Glutamatergic neuron (in vitro differentiated cells): ENCODE measurements around the gene ANTXRL. TPM values are rescaled to one million over a fixed set of nuclear protein-coding genes. Genes with fewer than 3 reads are reported as not detected.

Source experiments
- DNase-seq: peaks from one replicate; pipeline ENCODE4 v3.0.0; 2022
- H3K27ac Mint-ChIP-seq: one replicate; pipeline ENCODE4 v1.8.0; 2020; ENCODE audit warnings: mild to moderate bottlenecking, mixed read lengths, inconsistent platforms; ENCODE audit not compliant: unreplicated experiment
- H3K27me3 Mint-ChIP-seq: one replicate; pipeline ENCODE4 v1.8.0; 2020; ENCODE audit warnings: mild to moderate bottlenecking, moderate library complexity, mixed read lengths, inconsistent platforms; ENCODE audit not compliant: unreplicated experiment
- H3K36me3 Mint-ChIP-seq: one replicate; pipeline ENCODE4 v1.8.0; 2020; ENCODE audit warnings: mild to moderate bottlenecking, mixed read lengths, inconsistent platforms; ENCODE audit not compliant: unreplicated experiment
- H3K4me1 Mint-ChIP-seq: one replicate; pipeline ENCODE4 v1.8.0; 2020; ENCODE audit warnings: mild to moderate bottlenecking, low read depth, mixed read lengths, inconsistent platforms; ENCODE audit not compliant: unreplicated experiment
- H3K4me3 Mint-ChIP-seq: one replicate; pipeline ENCODE4 v1.8.0; 2020; ENCODE audit warnings: mild to moderate bottlenecking, mixed read lengths, inconsistent platforms; ENCODE audit not compliant: unreplicated experiment
- H3K9me3 Mint-ChIP-seq: one replicate; pipeline ENCODE4 v1.8.0; 2020; ENCODE audit warnings: mild to moderate bottlenecking, moderate library complexity, mixed read lengths, inconsistent platforms; ENCODE audit not compliant: unreplicated experiment
- total RNA-seq: library from RNA; stranded (reverse); fragmentation: NEBNext Ultra II Directional; extraction: Animal tissue kit (Norgen Biotek cat#: 25700); gene quantifications from one replicate; pipeline ENCODE4 v1.2.1, GENCODE V29; 2021; ENCODE audit not compliant: unreplicated experiment
- TF ChIP-seq, protein P1 (sequence below): fragments of 200-600 bp; sonication (generic); IDR thresholded peaks from one replicate; pipeline ENCODE4 v1.5.0; 2021; ENCODE audit not compliant: partially characterized antibody, unreplicated experiment

The ANTXRL gene
- total RNA-seq, 1 donor from 2014 or later = not detected

GRCh38 chr10:46285966-46286620 is 704 bp upstream of the ANTXRL start:
- no peak for DNase-seq
- H3K9me3 Mint-ChIP-seq = peaks cover 5% of the 10 kb centered on the region
- no peak overlapping the region for H3K4me3 Mint-ChIP-seq
- TF ChIP-seq, protein P1, sequence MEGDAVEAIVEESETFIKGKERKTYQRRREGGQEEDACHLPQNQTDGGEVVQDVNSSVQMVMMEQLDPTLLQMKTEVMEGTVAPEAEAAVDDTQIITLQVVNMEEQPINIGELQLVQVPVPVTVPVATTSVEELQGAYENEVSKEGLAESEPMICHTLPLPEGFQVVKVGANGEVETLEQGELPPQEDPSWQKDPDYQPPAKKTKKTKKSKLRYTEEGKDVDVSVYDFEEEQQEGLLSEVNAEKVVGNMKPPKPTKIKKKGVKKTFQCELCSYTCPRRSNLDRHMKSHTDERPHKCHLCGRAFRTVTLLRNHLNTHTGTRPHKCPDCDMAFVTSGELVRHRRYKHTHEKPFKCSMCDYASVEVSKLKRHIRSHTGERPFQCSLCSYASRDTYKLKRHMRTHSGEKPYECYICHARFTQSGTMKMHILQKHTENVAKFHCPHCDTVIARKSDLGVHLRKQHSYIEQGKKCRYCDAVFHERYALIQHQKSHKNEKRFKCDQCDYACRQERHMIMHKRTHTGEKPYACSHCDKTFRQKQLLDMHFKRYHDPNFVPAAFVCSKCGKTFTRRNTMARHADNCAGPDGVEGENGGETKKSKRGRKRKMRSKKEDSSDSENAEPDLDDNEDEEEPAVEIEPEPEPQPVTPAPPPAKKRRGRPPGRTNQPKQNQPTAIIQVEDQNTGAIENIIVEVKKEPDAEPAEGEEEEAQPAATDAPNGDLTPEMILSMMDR = no peak
- no peak overlapping the region for H3K27ac Mint-ChIP-seq
- peaks cover 10% of the 10 kb centered on the region for H3K27me3 Mint-ChIP-seq
- H3K36me3 Mint-ChIP-seq = no peaks in the 10 kb centered on the region
- H3K4me1 Mint-ChIP-seq = peaks cover 8% of the 10 kb centered on the region

- Mint-ChIP-seq H3K27ac (no peak overlapping the region), H3K27me3 (peaks cover 9% of the 10 kb centered on the region), H3K4me1 (peaks cover 19% of the 10 kb centered on the region), H3K9me3 (peaks cover 5% of the 10 kb centered on the region), H3K4me3 (no peak overlapping the region), H3K36me3 (no peaks in the 10 kb centered on the region)
- no peak for DNase-seq
- TF ChIP-seq, protein P1 = no peak
Measured at GRCh38 chr10:46287846-46288477, 1.2 kb downstream of the ANTXRL start.

DNA sequence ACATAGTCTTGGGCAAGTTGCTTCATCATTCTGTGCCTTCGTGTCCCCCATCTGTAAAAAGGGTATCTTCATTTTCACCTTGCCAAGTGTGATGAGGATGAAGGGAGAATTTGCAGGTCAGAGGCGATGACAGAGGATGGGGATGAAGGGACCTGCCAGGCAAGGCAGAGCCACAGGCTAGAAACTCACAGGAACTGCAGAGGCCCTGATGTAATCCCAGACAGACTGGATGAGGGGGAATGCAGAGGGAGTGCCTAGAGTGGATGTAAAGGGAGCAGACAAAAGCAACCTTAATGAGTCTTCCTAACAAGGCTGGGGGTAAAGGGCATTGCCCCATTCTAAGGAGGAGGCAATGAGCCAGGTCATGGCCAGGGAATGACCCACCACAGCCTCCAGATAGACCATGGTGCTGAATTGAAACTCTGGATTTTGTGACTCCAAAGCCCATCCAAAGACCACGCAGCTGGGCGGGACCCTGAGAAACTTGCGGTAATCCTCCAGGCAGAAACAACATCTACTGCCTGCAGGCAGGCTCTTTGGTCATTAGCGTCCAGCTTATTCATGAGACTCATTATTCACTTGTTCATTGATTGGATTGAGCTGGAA is 1.9 kb downstream of the ANTXRL start:
- H3K27ac Mint-ChIP-seq = no peak overlapping the region
- H3K36me3 Mint-ChIP-seq = no peaks in the 10 kb centered on the region
- H3K9me3 Mint-ChIP-seq = peaks cover 5% of the 10 kb centered on the region
- peaks cover 5% of the 10 kb centered on the region for H3K27me3 Mint-ChIP-seq
- TF ChIP-seq, protein P1 = no peak
- peaks cover 16% of the 10 kb centered on the region for H3K4me1 Mint-ChIP-seq
- no peak for DNase-seq
- H3K4me3 Mint-ChIP-seq = no peak overlapping the region

DNA sequence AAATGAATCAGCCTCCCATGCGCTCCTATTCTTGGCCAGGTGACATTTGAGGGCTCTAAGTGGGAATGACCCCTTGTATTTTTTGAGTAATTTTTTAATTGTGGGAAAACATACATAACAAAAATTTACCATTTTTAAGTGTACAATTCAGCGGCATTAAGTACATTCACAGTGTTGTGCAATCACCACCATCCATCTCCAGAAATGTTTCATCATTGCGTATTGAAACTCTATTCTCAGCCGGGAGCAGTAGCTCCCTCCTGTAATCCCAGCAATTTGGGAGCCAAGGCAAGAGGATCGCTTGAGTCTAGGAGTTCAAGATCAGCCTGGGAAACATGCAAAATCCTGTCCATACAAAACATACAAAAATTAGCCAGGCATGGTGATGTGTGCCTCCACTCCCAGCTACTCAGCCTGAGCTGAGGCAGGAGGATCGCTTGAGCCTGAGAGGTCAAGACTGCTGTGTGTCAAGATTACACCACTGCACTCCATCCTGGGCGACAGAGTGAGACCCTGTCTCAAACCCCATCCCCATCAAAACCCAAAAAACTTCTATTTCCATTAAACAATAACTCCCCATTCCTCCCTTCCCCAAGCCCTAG is 2.5 kb downstream of the ANTXRL start:
- Mint-ChIP-seq H3K9me3 (peaks cover 3% of the 10 kb centered on the region), H3K4me1 (peaks cover 13% of the 10 kb centered on the region), H3K36me3 (no peaks in the 10 kb centered on the region), H3K27ac (no peak overlapping the region), H3K4me3 (no peak overlapping the region), H3K27me3 (peaks cover 3% of the 10 kb centered on the region)
- TF ChIP-seq, protein P1 = no peak
- DNase-seq = no peak
